HL-60 (cell line): ENCODE measurements around the gene TESK2.

Experiments
- DNase-seq, 2 experiments: peaks; one replicate each; pipeline ENCODE4 v3.0.0-alpha.2; 2010 to 2020; ENCODE audit warnings: low read depth in 1 of 2, low spot score in 1 of 2
- H3K27ac ChIP-seq: fragments of 250-450 bp; sonication (Bioruptor Pico); replicated peaks from 2 replicates; pipeline ENCODE4 v1.5.1; 2020; ENCODE audit warnings: mild to moderate bottlenecking, moderate library complexity
- H3K27me3 ChIP-seq: fragments of 250-450 bp; sonication (Bioruptor Pico); 2 replicates; pipeline ENCODE4 v1.5.1; 2021; ENCODE audit warnings: mild to moderate bottlenecking, moderate library complexity; ENCODE audit not compliant: insufficient read depth, poor library complexity, severe bottlenecking
- H3K4me3 ChIP-seq: replicated peaks from 2 replicates; pipeline ENCODE4 v1.5.1; 2011; ENCODE audit warnings: mild to moderate bottlenecking, control low read depth, low read length; ENCODE audit not compliant: insufficient read depth
- CTCF ChIP-seq: IDR thresholded peaks from one replicate; pipeline ENCODE4 v1.5.1; 2011; ENCODE audit warnings: low read length, control low read depth, inconsistent platforms; ENCODE audit not compliant: insufficient read depth
- GABPA ChIP-seq: IDR thresholded peaks from 2 replicates; pipeline ENCODE4 v1.6.1; 2012; ENCODE audit warnings: low read depth
- POLR2AphosphoS5 ChIP-seq: IDR thresholded peaks from 2 replicates; pipeline ENCODE4 v1.6.1; 2012; ENCODE audit warnings: low read depth
- REST ChIP-seq: IDR thresholded peaks from 2 replicates; pipeline ENCODE4 v1.6.1; 2012; ENCODE audit warnings: low read depth; ENCODE audit not compliant: insufficient replicate concordance
- SPI1 ChIP-seq: IDR thresholded peaks from 2 replicates; pipeline ENCODE4 v1.6.1; 2012; ENCODE audit warnings: low read depth, mild to moderate bottlenecking, borderline replicate concordance

Gene TESK2

GRCh38 chr1:45354838-45355237 is 136.1 kb downstream of the TESK2 start:
- DNase-seq: no peak
- no peak overlapping the region for H3K27ac ChIP-seq
- TF ChIP-seq CTCF (no peak), REST (no peak), POLR2AphosphoS5 (no peak), SPI1 (no peak), GABPA (no peak)
- H3K27me3 ChIP-seq: no peaks in the 10 kb centered on the region
- no peak overlapping the region for H3K4me3 ChIP-seq

GRCh38 chr1:45353685-45354084 is 137.3 kb downstream of the TESK2 start:
- Histone ChIP-seq H3K4me3 (no peak overlapping the region), H3K27me3 (no peaks in the 10 kb centered on the region), H3K27ac (no peak overlapping the region)
- peak in 1 of 2 experiments; percentile 20 for DNase-seq
- peak; percentile 71 for TF ChIP-seq SPI1
- TF ChIP-seq REST: no peak

- TF ChIP-seq SPI1 (no peak), REST (no peak), GABPA (no peak), CTCF (no peak), POLR2AphosphoS5 (no peak)
- no peak overlapping the region for H3K4me3 ChIP-seq
- DNase-seq: no peak
- H3K27me3 ChIP-seq: no peaks in the 10 kb centered on the region
- no peak overlapping the region for H3K27ac ChIP-seq
These were observed 139.5 kb downstream of the TESK2 start for GRCh38 chr1:45351508-45351907.

- DNase-seq: no peak
- TF ChIP-seq GABPA (no peak), CTCF (no peak), SPI1 (no peak), REST (no peak), POLR2AphosphoS5 (no peak)
- H3K27ac ChIP-seq: no peak overlapping the region
- H3K4me3 ChIP-seq: no peak overlapping the region
- H3K27me3 ChIP-seq: no peaks in the 10 kb centered on the region
These were observed 141.8 kb downstream of the TESK2 start for GRCh38 chr1:45348966-45349677.
